Activated CD4-positive, alpha-beta T cell treated with anti-CD3 and anti-CD28 coated beads, Interleukin-2, Interleukin-4, amounts not matched to agents 100 ng/mL and 50 ng/mL, durations not matched to agents 16 hours and 8 hours (primary cell): ENCODE results near the gene MGST2.
"Not testable (repeated sequence)": the region's sequence is repeated elsewhere in the genome, so short reads cannot be mapped to it uniquely, and the experiment has no call there.

Experiments
- DNase-seq: peaks from one replicate; pipeline ENCODE4 v3.0.0-alpha.2; 2020; ENCODE audit warnings: low spot score

Gene MGST2

DNA sequence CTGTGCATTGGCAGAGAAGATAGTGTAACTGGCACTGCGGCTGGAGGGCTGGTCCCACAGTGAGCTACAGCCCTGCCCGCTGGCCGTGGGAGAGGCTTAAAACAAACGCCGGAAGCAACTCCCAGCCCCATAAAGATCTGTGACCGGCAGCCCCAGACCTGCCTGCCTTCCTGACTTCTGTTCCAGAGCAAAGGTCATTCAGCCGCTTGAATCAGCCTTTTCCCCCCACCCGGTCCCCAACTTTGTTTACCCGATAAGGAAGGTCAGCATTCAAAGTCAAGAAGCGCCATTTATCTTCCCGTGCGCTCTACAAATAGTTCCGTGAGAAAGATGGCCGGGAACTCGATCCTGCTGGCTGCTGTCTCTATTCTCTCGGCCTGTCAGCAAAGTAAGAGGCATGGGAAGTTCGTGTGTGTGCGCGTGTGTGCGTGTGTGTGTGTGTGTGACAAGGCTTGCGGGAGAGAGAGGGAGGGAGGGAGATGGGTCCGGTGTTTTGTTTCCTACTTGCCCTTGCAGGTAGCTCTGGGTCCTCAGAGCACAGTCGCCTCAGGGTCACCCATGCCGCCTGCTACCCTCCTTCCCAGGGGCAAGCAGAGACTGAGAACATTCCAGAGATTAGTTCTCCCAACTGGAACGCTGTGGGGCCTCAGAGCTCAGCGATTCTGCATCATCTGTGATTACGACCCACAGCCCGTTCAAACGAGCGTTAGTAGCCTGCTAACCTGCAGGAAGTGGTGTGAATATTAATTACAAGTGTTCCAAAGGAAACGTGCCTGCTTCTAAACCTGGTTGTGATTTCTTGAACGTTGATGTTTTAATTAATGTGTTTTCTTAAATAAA is at the start of gene MGST2:
TSS of gene MGST2 (plus strand) at position 130 of the 840 bp plus-strand sequence. CDS start at position 331, 201 bp downstream.
- peak; percentile 47 for DNase-seq

DNA sequence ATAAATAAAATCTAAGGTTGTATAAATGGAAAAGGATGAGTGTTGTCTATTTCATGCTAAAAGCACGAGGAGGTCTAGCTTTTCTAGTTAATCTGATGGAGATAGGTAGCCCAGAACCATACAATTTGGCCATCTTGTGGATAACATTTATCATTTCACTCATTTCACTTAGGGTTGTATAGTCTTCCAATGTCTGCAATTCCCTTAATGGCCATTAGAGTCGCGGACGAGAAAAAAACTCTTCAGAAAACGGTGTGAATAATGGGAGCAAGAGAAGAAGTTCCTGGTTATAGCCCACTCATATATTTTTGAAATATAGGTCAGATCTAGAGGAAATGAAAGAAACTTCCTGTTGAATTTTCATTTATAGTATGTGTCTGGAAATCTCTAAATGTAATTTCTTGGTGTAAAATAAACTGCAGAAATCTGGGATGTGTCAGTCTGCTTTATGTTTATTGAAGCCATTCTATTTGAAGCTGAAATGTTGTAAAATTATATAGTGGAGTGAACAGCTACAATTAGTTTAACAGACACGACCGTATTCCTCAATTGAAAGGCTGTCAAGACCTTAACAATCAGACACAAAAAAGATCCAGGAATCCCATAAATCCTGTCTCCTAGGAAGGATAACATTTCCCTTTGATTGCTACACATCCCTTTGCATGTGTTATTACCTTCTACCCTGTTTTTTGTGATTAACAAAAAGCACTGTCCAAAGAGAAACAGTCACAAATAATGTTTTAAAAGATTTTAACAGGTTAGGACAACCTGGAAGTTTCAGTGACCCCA is 47.7 kb upstream of the MGST2 start:
- no peak for DNase-seq

DNA sequence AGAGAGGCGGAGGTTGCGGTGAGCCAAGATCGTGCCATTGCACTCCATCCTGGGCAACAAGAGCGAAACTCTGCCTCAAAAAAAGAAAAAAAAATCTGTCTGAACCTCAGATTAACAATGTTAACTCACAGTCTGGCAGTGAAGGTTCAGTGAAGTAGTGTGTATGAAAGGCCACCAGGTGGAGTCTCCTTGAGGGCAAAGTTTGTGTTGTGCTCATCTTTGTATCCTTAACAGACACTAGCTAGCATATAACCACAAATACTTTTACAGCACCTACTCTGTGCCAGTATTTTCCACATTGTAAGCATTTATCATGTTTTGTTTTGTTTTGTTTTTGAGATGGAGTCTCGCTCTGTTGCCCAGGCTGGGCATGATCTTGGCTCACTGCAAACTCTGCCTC is 46.0 kb upstream of the MGST2 start:
- peak; percentile 19 for DNase-seq

DNA sequence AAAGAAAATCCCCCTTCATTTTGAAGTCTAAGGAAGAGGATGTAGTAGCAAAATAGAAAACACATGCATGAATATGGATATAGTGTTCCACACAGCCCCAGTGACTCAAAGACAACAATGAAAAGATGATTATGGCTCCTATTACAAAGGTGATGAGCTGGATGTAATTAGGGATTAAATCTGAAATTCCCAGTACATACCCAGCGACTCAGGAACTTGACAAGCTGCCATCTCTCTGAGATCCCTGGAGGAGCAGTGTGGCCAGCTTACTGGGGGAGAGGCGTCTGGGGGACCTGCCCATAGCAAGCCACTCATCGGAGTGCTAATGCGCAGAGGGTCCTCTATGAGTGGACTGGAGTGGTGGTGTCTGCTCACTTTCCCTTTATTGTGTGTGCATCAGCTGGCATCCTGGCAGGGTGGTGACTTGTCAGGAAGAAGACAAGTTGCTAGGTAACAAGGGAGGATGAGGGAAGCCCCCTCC is 42.7 kb upstream of the MGST2 start:
- DNase-seq = no peak

DNA sequence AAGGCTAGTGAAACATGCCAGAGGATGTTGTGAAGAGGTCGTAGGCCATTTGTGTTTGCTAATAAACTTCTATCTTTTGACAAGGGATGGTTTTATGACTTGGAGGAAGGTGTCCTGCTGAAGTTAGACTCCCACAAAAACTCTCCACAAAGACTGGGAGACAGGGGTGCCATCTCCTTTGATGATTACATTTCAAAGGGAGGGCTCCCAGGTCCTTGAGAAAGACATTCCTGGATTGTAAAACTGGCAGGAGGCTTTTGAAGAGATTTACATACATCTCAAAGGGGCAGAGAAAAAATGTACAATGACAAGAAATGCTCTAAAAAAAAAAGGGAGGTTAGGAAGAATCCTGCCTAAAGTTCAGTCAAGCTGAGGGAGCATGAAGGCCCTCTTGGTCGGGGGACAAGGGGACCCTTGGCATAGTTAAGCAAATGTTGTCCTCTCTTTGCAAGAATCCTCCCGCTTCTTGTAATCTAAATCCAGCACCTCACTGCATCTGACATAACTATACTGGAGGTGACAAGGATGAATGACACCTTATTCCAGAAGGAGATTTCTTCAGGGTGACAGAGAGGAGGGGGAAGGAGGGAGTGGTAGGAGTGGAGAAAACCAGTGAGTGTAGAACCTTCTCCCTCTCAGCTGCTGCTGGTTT is 41.1 kb upstream of the MGST2 start:
- DNase-seq = no peak

DNA sequence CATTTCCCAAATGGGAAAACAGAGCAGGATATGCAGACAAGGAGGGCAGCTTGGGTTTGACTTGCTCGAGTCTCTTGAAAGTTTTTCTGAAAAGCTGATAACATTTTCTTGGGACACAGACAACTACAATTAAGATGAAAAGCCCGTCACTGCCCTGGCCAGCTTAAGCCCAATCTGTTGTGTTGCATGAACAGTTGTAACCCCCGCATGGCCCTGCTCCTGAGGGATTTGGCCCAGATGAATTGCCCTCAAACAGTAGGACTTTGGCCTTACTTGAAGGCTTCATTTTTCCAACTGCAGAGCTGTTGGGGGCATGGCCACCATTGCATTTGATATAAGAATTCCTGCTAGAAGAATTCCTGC is 40.5 kb upstream of the MGST2 start:
- no peak for DNase-seq

DNA sequence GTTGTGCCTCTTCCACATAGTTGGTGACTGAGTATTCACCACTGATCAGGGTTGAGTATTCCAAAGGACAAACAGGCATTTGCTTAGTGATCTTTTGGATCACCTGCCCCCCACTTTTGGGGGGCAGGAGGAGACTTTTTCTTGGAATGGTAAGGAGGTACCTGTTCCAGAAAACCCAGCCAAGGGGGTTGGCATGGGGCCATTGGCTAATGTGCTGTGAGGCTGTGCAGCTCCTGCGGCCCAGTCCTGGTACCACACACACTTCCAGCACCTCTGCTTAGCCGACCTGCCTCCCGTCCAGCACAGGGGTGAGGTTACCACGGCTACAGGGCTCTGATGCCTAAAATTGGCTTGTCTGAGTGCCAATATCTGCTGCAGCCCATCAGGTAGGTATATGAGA is 40.1 kb upstream of the MGST2 start:
- no peak for DNase-seq

DNA sequence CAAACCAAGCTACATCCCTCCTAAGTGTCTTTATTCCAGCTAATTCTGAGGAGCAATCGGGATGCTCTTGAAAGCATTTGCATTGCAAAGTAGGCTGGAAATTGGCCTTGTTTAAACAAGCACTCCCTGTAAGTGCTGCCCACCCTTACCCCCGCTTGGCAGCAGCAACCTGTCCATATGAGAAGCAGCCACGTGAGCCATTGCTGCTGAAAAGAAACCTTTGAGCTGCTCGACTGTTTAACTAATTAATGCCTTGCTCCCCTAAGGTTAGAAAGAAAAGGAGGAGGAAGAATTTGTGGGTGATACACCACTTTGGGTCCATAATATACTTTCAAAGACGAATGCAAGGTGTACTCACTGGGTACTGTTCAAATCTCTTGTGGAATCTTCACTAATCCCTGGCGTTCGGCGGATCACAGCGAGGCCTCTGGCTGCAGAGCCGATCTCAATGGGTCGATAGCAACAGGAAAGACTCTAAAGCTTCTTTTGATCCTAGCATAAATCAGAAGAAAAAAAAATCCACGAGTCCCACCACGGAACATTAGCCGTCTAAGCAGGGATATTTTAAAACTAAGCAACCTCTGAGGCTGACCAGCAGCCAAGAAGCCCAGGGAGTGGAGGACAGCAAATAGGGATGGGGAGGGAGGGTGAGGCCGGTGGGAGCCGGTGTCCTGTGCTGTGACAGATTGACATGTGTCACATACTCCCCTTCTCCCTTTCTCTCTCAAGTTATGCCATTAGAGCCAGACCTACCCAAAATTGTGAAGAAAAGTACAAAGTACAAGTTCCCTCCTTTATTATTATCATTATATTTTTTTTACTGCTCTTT is 37.2 kb upstream of the MGST2 start:
- no peak for DNase-seq

DNA sequence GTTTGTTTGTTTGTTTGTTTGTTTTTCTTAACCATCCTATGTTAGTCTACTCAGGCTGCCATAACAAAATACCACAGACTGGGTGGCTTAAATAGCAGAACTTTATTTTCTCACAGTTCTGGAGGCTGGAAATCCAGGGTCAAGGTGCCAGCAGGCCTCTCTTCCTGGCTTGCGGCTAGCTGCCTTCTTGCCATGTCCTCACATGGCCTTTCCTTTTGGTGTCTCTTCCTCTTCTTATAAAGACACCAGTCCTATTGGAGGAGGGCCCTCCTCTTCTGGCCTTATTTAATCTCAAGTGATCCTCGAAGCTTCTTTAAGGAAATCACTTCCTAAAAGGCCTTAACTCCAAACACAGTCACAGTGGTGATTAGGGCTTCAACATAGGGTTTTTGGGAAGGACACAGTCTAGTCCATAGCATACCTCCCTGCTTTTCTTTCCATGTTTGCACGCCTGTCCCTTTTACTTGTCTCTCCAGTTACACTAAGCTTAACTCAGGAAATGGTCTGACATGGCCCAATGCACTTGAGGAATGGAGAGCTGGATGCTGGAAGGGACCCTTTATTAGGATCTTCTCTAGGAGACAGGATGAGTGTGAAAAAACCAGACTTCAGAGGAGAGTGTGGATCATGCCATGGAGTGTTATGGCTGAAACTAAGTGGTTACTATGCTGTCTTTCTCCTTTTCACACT is 36.0 kb upstream of the MGST2 start:
- no peak for DNase-seq

DNA sequence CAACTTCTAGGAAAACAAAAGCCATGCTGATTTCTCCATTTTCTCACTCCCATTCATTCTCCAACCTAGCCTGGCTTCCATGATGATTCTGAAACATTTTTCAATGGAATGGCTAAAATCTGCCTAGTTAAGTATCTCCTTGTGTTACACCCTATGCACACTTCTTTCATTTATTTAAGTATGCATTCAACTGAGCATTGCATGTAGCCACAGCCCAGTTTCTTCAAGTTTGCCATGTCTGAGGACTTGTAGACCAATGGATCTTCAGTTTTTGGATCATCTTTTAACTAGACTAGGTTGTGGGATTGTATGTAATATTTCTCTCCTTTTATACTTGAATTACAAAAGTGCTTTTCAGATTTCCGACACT is 35.5 kb upstream of the MGST2 start:
- DNase-seq = no peak

DNA sequence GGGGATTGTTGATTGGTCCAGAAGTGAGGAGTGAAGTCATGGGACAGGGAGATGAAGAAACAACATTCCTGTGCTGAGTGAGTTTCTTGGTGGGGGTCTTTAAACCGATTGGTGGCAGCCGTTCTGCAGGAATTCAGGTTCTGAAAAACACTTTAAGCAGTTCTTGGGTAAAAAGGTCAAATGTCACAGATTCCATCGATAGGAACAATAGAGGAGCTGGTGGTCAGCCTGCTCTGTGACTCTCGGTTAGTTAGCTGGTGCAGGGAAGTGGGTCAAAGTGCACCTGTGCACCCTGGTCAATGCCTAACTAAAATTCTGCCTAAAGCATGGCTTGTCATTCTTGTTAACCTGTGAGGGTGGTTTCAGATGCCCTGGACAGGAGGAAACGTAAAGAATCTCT is 34.6 kb upstream of the MGST2 start:
- no peak for DNase-seq

DNA sequence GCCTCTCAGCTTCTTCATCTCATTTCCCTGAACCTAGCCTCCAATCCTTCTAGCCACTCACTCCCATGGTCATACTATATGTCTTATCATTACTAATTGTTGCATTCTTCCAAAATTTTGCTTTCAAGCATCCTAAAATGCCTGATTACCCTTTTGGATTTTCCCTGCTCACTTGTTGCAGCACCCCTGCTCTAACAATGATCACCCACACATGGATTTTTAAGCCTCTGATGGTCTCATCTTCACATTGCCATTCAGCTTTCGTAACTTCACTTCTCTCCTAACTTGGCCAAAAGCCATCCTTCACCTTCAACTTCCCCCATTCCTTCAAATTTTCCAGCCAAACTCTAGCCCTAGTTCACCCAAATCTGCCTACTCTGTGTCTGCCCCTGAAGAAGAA is 33.8 kb upstream of the MGST2 start:
- no peak for DNase-seq

DNA sequence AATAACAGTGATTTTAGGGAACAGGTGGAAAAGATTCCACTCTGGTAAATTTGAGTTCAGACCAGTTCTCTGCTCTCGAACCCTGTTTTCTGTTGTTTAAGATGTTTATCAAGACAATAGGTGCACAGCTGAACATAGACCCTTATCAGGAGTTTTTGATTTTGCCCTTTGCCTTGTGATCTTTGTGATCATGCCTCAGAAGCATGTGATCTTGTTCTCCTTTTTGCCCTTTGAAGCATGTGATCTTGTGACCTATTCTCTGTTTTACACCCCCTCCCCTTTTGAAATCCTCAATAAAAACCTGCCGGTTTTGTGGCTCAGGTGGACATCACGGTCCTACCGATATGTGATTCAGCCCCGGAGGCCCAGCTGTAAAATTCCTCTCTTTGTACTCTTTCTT is 32.9 kb upstream of the MGST2 start:
- DNase-seq = not testable (repeated sequence)

DNA sequence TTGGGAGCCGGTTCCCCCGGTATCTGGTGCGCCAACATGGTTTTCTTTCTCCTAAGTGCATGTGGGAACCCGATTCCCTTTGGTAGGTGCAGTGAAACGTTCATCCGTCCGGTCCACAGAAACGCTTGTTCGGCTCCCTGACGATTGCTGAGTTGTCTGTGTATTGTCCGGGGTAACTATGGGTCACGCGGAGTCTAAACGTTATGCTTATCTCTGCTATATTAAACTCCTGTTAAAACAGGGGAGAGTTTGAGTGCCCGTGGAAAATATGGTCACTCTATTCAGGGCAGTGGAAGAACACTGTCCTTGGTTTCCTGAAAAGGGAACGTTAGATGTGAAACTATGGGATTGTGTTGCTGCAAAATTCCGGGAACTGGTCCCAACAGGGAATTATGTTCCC is 32.4 kb upstream of the MGST2 start:
- no peak for DNase-seq

DNA sequence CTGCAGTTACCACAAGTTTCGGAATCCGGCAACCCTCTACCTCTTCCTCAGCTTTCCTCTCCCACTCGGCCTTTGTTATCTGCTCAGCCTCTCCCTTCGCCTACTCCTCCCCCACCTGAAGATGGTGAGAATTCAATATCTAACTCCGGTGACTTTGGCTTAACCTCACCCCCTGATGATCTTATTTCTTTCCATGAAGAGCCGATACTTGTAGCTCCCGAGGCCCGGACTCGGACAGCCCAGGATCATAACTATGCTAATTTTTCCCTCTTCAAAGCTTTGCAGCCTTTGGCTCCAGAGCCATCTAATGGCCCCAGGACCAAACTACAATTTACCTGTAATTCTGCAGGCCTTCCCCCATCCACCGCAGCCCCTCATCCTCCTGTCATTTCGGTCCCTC is 32.0 kb upstream of the MGST2 start:
- no peak for DNase-seq

DNA sequence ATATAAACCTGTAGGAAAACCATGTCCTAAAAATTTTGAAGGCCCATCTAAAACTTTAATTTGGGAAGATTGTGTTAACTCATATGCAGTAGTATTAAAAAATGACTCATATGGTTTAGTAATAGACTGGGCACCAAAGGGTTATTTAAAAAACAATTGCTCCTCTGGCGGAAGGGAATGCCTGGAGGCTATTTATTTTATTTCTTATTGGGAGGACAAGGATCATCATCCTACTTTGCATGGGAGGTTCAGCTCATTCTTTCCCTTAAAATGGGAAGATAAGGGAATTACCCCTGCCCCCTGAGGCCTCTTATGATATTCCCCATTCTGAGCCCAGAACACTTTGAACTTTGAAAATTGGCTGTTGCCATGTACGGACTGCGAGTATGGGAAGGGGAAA is 29.7 kb upstream of the MGST2 start:
- DNase-seq = no peak

DNA sequence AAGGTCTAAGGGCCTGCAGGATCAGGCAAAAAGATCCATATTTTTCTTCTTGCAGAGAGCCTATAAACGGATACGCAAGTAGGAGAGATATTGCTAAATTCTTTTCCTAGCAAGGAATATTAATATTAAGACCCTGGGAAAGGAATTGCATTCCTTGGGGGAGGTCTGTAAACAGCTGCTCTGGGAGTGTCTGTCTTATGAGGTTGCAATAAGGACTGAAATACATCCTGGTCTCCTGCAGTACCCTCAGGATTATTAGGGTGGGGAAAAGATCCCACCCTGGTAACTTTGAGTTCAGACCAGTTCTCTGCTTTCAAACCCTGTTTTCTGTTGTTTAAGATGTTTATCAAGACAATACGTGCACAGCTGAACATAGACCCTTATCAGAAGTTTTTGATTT is 27.3 kb upstream of the MGST2 start:
- DNase-seq = not testable (repeated sequence)

DNA sequence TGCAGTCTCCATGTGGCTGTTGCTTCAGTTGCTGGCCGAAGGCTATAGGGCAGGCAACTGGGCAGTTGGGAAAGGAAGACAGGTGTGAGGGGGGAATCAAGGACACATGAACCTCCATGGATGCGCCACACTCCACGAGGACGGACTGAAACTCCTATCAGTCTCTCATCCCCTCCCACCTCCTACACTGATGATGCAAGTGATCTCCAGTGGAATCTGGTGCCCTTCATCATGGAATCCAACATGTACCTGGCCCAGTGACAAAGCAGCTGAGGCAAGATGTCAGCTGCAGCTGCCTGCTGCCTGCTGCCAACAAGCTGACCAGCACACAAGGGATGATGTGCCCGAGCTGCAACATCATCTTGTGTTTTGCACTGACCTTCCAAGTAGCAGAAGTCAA is 26.0 kb upstream of the MGST2 start:
- DNase-seq = no peak

DNA sequence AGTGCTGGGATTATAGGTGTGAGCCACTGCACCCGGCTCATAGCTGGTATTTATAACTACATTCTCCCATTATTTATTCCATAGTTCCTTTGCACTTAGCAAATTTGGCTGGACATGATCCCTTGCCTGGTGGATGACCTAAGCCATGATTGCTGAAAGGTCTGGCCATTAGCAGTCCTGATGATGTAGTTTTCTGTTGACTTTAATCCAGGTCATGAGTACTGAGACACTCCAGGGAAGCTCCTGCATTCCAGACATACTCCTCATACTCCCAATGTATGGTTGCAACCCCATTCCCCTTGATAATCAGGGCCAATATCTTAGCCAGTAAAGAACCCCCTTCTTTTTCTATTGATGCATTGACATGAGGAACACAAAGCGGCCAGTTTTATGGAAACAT is 24.4 kb upstream of the MGST2 start:
- DNase-seq = no peak

DNA sequence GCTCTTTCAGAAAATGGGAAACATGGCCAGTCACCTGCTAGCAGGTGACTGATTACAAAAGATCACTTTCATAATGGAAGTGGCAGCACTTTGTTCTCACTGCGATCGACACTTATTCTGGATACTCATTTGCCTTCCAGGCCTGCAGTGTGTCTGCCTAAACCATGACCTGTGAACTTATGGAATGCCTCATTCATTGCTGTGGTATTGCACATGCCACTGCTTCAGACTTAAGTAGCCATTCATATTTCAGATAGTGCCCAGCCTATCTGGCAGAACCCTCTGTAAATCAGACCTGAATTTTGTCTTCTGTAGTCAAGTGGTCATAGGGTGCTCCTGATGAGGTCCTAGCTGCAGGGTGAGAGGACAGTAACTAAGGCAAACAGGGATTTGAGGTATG is 23.3 kb upstream of the MGST2 start:
- DNase-seq = no peak
